Osteoblast (primary cell): ENCODE data around the gene SZRD1. TPM values are rescaled to one million over a fixed set of nuclear protein-coding genes. Genes with fewer than 3 reads are reported as not detected.

Experiments
- DNase-seq: peaks from one replicate; pipeline ENCODE4 v3.0.0; 2011; ENCODE audit warnings: low spot score, mixed read lengths; ENCODE audit not compliant: insufficient read length; ENCODE audit errors: missing footprints
- H2AFZ ChIP-seq: 2 replicates; pipeline ENCODE4 v1.6.0; 2011; ENCODE audit warnings: mild to moderate bottlenecking, low read length
- H3K27ac ChIP-seq: 2 replicates; pipeline ENCODE4 v1.5.1; 2011; ENCODE audit warnings: mild to moderate bottlenecking, low read depth, low read length, moderate library complexity
- H3K27me3 ChIP-seq: 2 replicates; pipeline ENCODE4 v1.6.0; 2012; ENCODE audit warnings: mild to moderate bottlenecking, control low read depth, inconsistent platforms, low read length, moderate library complexity; ENCODE audit not compliant: insufficient read depth
- H3K36me3 ChIP-seq: 2 replicates; pipeline ENCODE4 v1.5.1; 2011; ENCODE audit warnings: mild to moderate bottlenecking, low read length, control low read depth, moderate library complexity; ENCODE audit not compliant: insufficient read depth
- H3K4me1 ChIP-seq: 2 replicates; pipeline ENCODE4 v1.5.1; 2011; ENCODE audit warnings: mild to moderate bottlenecking, low read length, control low read depth, moderate library complexity; ENCODE audit not compliant: insufficient read depth
- H3K4me2 ChIP-seq: 2 replicates; pipeline ENCODE4 v1.6.0; 2011; ENCODE audit warnings: mild to moderate bottlenecking, low read length; ENCODE audit not compliant: insufficient read depth
- H3K4me3 ChIP-seq: fragments of 200-600 bp; sonication (generic); 3 replicates; pipeline ENCODE4 v1.5.1; 2012; ENCODE audit warnings: mild to moderate bottlenecking, low read length, inconsistent platforms; ENCODE audit not compliant: insufficient read depth
- H3K79me2 ChIP-seq: 2 replicates; pipeline ENCODE4 v1.6.0; 2012; ENCODE audit warnings: mild to moderate bottlenecking, low read length, control low read depth, inconsistent platforms; ENCODE audit not compliant: insufficient read depth
- H3K9me3 ChIP-seq: 2 replicates; pipeline ENCODE4 v1.5.1; 2011; ENCODE audit warnings: low read depth, low read length, control low read depth
- H4K20me1 ChIP-seq: 2 replicates; pipeline ENCODE4 v1.6.0; 2012; ENCODE audit warnings: mild to moderate bottlenecking, low read length, control low read depth; ENCODE audit not compliant: insufficient read depth
- total RNA-seq: library from RNA; depleted of rRNA; stranded (reverse); fragments of >200 nt; gene quantifications from 2 replicates; pipeline ENCODE4 v1.2.3, GENCODE V29; 2012
- TF ChIP-seq, protein P1 (sequence below): IDR thresholded peaks from 2 replicates; pipeline ENCODE4 v1.5.1; 2011; ENCODE audit warnings: mild to moderate bottlenecking, low read depth, low read length, moderate library complexity; ENCODE audit errors: extremely low read depth

SZRD1 gene
- total RNA-seq, 1 donor, result 66.2 TPM

DNA sequence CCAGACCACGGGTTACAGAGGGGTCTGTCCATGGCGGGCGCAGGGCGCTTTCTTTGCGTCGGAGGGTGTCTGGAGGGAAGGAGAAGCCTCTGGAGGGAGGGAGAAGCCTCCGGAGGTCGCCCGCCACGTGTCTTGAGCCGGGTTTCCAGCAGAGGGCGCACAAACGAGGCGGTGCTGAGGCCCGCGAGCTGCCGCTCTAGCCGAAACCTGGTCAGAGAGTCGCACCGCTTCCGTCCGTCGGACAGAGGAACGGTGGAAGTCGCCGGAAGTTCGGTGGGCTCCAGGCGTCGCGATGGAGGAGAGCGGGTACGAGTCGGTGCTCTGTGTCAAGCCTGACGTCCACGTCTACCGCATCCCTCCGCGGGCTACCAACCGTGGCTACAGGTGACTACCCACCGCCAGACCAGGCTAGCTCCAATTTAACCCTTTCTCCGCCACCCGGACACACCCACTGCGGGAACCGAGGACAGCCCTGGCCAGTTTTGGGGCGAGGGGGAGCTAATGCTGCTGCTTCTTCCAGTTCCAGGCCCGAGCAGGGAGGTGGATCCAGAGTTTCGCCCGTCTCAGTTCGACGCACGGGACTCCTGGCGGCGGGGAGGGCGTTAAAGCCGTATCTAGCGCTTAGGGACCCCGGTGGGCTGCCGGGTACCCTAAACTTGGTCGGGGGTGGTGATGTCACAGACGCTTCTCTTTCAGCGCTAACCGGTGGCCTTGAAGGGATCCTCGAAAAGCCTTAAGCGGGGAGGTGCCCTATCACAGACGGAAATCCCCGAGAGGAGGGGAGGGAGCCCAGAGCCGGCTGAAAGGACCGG lies 73.6 kb downstream of the SZRD1 start, which contains the start of gene NECAP2:
TSS of gene NECAP2 (plus strand) at position 255 of the 812 bp plus-strand sequence. CDS start at position 293, 38 bp downstream.
- peaks cover 19% of the 10 kb centered on the region for H4K20me1 ChIP-seq
- H3K4me2 ChIP-seq, result peak within 1 kb of the TSS; percentile 88
- H3K4me3 ChIP-seq, result peak within 1 kb of the TSS; percentile 100
- H3K36me3 ChIP-seq, result peaks cover 32% of the 10 kb centered on the region
- H3K4me1 ChIP-seq, result peaks cover 8% of the 10 kb centered on the region
- H2AFZ ChIP-seq, result peak within 1 kb of the TSS; percentile 98
- peaks cover 48% of the 10 kb centered on the region for H3K79me2 ChIP-seq
- H3K27me3 ChIP-seq, result no peaks in the 10 kb centered on the region
- peak; percentile 98 for DNase-seq
- no peaks in the 10 kb centered on the region for H3K9me3 ChIP-seq
- H3K27ac ChIP-seq, result peak within 1 kb of the TSS; percentile 83
- TF ChIP-seq, protein P1, sequence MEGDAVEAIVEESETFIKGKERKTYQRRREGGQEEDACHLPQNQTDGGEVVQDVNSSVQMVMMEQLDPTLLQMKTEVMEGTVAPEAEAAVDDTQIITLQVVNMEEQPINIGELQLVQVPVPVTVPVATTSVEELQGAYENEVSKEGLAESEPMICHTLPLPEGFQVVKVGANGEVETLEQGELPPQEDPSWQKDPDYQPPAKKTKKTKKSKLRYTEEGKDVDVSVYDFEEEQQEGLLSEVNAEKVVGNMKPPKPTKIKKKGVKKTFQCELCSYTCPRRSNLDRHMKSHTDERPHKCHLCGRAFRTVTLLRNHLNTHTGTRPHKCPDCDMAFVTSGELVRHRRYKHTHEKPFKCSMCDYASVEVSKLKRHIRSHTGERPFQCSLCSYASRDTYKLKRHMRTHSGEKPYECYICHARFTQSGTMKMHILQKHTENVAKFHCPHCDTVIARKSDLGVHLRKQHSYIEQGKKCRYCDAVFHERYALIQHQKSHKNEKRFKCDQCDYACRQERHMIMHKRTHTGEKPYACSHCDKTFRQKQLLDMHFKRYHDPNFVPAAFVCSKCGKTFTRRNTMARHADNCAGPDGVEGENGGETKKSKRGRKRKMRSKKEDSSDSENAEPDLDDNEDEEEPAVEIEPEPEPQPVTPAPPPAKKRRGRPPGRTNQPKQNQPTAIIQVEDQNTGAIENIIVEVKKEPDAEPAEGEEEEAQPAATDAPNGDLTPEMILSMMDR, result peak; percentile 88

DNA sequence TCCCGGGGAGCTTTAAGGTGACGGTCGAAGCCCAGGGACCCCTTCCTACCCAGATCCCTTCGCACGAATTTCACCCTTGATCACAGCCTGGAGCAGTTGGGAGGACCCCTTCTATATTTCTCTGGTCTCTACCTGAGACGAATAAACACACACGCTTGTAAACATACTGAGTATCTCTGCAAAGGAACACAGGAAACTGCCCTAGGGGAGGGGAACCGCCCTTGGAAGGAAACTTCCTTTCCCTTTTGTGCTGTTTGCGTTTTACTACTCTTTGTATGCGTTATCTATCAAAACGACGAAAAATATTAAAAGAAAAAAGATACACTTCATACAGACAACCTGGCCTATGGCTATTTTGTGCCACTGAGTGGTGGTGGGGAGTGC lies 74.2 kb downstream of the SZRD1 start:
- Histone ChIP-seq H3K27me3 (no peaks in the 10 kb centered on the region), H3K9me3 (no peaks in the 10 kb centered on the region), H3K79me2 (peaks cover 51% of the 10 kb centered on the region), H2AFZ (peak overlapping the region; percentile 98), H3K4me3 (peak overlapping the region; percentile 100), H4K20me1 (peaks cover 19% of the 10 kb centered on the region), H3K27ac (peak overlapping the region; percentile 83), H3K4me2 (peak overlapping the region; percentile 88), H3K36me3 (peaks cover 36% of the 10 kb centered on the region), H3K4me1 (peaks cover 8% of the 10 kb centered on the region)
- DNase-seq, result peak; percentile 76
- TF ChIP-seq, protein P1, result no peak

DNA sequence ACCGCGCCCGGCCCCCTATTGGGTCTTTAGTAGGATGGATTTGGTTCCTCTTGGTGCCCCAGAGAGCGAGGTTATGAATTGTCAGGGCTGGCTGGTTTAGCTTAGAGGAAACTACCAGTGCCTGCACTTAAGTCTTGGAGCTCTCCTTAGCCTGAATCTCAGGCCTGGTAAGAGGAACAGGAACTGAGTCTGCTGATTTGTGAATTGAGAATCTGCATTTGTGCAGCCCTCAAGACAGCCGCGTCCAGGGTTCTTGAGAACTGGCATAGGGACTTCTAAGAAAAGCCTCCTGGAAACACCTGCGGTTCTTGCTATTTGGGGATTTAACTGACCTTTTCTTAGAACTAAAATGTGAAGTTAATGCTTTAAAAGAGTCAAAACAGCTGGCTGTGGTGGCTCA lies 75.2 kb downstream of the SZRD1 start:
- Histone ChIP-seq H3K4me3 (no peak overlapping the region), H3K79me2 (peaks cover 57% of the 10 kb centered on the region)

DNA sequence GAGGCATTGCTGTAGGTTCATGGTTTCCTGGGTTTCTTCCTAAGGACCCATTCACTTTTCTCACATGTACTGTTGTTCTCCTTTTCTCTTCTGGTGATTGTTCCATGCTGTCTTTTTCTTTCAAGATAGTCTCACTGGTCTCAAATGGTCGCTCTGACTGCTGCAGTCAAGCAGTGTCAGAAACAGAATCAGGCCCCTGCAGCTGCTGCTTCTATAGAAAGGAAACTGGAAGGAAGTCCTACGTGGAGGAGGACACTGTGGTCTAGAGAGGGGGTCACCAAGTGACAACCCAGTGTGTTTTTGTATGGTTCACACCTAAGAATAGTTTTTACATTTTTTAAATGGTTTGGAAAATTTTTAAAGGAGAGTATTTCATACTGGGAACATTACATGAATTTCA lies 75.9 kb downstream of the SZRD1 start:
- no peak for DNase-seq
- H3K27me3 ChIP-seq, result no peaks in the 10 kb centered on the region
- no peak overlapping the region for H2AFZ ChIP-seq
- peaks cover 62% of the 10 kb centered on the region for H3K79me2 ChIP-seq
- H4K20me1 ChIP-seq, result peaks cover 23% of the 10 kb centered on the region
- H3K4me1 ChIP-seq, result peaks cover 8% of the 10 kb centered on the region
- H3K36me3 ChIP-seq, result peaks cover 49% of the 10 kb centered on the region
- H3K27ac ChIP-seq, result no peak overlapping the region
- H3K4me2 ChIP-seq, result no peak overlapping the region
- H3K4me3 ChIP-seq, result no peak overlapping the region
- TF ChIP-seq, protein P1, result no peak
- H3K9me3 ChIP-seq, result no peaks in the 10 kb centered on the region

More for the DNA sequence above, 75.2 kb downstream of the SZRD1 start:
- Histone ChIP-seq H3K4me2 (no peak overlapping the region), H3K36me3 (peaks cover 42% of the 10 kb centered on the region), H2AFZ (no peak overlapping the region), H3K4me1 (peaks cover 8% of the 10 kb centered on the region), H3K9me3 (no peaks in the 10 kb centered on the region), H3K27me3 (no peaks in the 10 kb centered on the region), H3K27ac (no peak overlapping the region), H4K20me1 (peaks cover 19% of the 10 kb centered on the region)
- TF ChIP-seq, protein P1, result no peak
- no peak for DNase-seq
